ENCODE measurements around the gene OR3A2.

DNA sequence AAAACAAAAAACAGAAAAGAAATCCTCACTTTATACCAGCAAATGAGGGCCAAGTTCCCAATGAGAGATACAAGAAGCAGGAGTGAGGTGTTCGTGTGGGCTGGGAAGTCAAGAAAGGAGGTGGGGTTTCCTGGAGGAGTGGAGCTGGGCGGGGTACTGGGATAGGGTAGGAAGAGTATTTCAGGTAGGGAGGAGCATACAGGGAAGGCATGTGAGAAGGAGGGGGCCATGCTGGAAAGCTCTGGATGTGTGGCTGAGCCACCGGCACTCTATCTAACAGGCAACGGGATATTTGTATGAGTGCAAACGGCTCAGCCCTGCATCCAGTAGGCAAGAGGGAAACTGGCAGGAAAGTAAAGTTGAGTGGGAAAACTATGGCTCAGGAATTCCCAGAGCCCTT lies 4.2 kb downstream of the OR3A2 start:
- TF ChIP-seq, protein P1, sequence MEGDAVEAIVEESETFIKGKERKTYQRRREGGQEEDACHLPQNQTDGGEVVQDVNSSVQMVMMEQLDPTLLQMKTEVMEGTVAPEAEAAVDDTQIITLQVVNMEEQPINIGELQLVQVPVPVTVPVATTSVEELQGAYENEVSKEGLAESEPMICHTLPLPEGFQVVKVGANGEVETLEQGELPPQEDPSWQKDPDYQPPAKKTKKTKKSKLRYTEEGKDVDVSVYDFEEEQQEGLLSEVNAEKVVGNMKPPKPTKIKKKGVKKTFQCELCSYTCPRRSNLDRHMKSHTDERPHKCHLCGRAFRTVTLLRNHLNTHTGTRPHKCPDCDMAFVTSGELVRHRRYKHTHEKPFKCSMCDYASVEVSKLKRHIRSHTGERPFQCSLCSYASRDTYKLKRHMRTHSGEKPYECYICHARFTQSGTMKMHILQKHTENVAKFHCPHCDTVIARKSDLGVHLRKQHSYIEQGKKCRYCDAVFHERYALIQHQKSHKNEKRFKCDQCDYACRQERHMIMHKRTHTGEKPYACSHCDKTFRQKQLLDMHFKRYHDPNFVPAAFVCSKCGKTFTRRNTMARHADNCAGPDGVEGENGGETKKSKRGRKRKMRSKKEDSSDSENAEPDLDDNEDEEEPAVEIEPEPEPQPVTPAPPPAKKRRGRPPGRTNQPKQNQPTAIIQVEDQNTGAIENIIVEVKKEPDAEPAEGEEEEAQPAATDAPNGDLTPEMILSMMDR (IDR thresholded peaks at IDR 0.05), result no peak
- TF ChIP-seq POLR2A (IDR thresholded peaks at IDR 0.05) (no peak), POLR2AphosphoS5 (IDR thresholded peaks at IDR 0.05) (no peak), EP300 (IDR thresholded peaks at IDR 0.05) (no peak)

Data from upper lobe of left lung (tissue), 4 donors.